ENCODE results near the gene MARCHF4. TPM values are rescaled to one million over a fixed set of nuclear protein-coding genes. Genes with fewer than 3 reads are reported as not detected.
A peak's percentile ranks its signal among the peaks of the same experiment; 100 is the strongest.

The MARCHF4 gene
- total RNA-seq, 1 experiment from 2014 or later = 1.9 TPM

DNA sequence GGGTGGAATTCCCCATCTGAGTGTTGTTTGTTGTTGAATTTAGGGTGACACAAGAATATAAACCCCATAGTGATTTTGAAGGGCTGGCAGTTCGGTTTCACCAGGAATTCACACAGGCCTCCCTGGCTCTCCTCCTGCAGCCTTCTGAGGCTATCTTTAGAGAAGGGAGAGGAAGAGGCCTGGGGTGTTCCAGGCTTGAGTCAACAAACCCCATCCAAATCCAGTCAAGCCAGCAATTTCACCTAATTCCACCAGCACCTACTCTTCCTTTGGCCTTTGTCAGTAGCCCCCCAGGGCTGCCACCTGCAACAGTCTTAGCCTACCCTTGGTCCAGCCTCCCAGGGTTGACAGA, 32.0 kb downstream of the MARCHF4 start:
- no peaks in the 10 kb centered on the region for H3F3A ChIP-seq (ENCODE audit: low read length, unreplicated experiment)
- H3K4me2 ChIP-seq (ENCODE audit: low read length) = no peak overlapping the region
- ChIA-PET POLR2A (ENCODE audit: unreplicated experiment) (no interaction called here), CTCF (no interaction called here)
- BruUV-seq (replicated peaks) = no TSS peak
- H3K9me2 ChIP-seq (replicated peaks; ENCODE audit: low read length) = no peaks in the 10 kb centered on the region
- TF ChIP-seq EZH2phosphoT487 (IDR thresholded peaks at IDR 0.05; ENCODE audit: borderline replicate concordance, low read length) = no peak
- no peak for TF ChIP-seq EZH2 (IDR thresholded peaks at IDR 0.05; ENCODE audit: low read length, unreplicated experiment)
- TF ChIP-seq, protein P1, sequence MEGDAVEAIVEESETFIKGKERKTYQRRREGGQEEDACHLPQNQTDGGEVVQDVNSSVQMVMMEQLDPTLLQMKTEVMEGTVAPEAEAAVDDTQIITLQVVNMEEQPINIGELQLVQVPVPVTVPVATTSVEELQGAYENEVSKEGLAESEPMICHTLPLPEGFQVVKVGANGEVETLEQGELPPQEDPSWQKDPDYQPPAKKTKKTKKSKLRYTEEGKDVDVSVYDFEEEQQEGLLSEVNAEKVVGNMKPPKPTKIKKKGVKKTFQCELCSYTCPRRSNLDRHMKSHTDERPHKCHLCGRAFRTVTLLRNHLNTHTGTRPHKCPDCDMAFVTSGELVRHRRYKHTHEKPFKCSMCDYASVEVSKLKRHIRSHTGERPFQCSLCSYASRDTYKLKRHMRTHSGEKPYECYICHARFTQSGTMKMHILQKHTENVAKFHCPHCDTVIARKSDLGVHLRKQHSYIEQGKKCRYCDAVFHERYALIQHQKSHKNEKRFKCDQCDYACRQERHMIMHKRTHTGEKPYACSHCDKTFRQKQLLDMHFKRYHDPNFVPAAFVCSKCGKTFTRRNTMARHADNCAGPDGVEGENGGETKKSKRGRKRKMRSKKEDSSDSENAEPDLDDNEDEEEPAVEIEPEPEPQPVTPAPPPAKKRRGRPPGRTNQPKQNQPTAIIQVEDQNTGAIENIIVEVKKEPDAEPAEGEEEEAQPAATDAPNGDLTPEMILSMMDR (conservative IDR thresholded peaks at IDR 0.05; ENCODE audit: low read depth, low read length) = no peak
- H3K9ac ChIP-seq (ENCODE audit: low read length) = no peak overlapping the region
- no peak for DNase-seq
- no peaks in the 10 kb centered on the region for H3K27me3 ChIP-seq (ENCODE audit: low read length)
- H3K4me3 ChIP-seq (ENCODE audit: low read length) = no peak overlapping the region
- ATAC-seq = no peak
- H4K20me1 ChIP-seq (ENCODE audit: low read length) = no peaks in the 10 kb centered on the region
- H3K4me1 ChIP-seq (ENCODE audit: insufficient read depth, low read length) = no peaks in the 10 kb centered on the region
- H3K79me2 ChIP-seq (ENCODE audit: low read length) = no peaks in the 10 kb centered on the region
- peak overlapping the region; percentile 58; the same call in 1 of the 2 replicates for H2AFZ ChIP-seq (ENCODE audit: low read length)
- intact Hi-C loops (cut with micrococcal nuclease) = no loop called here
- no peak overlapping the region for H3K27ac ChIP-seq (ENCODE audit: low read length)
- no peaks in the 10 kb centered on the region for H3K36me3 ChIP-seq (ENCODE audit: low read depth, low read length)
- no peaks in the 10 kb centered on the region for H3K9me3 ChIP-seq (ENCODE audit: low read length)

- Histone ChIP-seq H3K9me2 (replicated peaks; ENCODE audit: low read length) (no peaks in the 10 kb centered on the region), H3K79me2 (ENCODE audit: low read length) (no peaks in the 10 kb centered on the region), H4K20me1 (ENCODE audit: low read length) (no peaks in the 10 kb centered on the region), H3K4me1 (ENCODE audit: insufficient read depth, low read length) (no peaks in the 10 kb centered on the region), H3K9ac (ENCODE audit: low read length) (no peak overlapping the region), H3K4me3 (ENCODE audit: low read length) (no peak overlapping the region), H3K9me3 (ENCODE audit: low read length) (no peaks in the 10 kb centered on the region), H3K27me3 (ENCODE audit: low read length) (no peaks in the 10 kb centered on the region), H2AFZ (ENCODE audit: low read length) (peak overlapping the region; percentile 58; the same call in 1 of the 2 replicates), H3K27ac (ENCODE audit: low read length) (no peak overlapping the region), H3K36me3 (ENCODE audit: low read depth, low read length) (no peaks in the 10 kb centered on the region), H3F3A (ENCODE audit: low read length, unreplicated experiment) (no peaks in the 10 kb centered on the region), H3K4me2 (ENCODE audit: low read length) (no peak overlapping the region)
- 0 out of 2 replicates have a peak, but pooled peaks have one; percentile 20 for ATAC-seq
- TF ChIP-seq EZH2phosphoT487 (IDR thresholded peaks at IDR 0.05; ENCODE audit: borderline replicate concordance, low read length) (no peak), EZH2 (IDR thresholded peaks at IDR 0.05; ENCODE audit: low read length, unreplicated experiment) (no peak)
- TF ChIP-seq, protein P1 (conservative IDR thresholded peaks at IDR 0.05; ENCODE audit: low read depth, low read length) = no peak
- DNase-seq = peak; percentile 9
- intact Hi-C loops (cut with micrococcal nuclease) = no loop called here
- ChIA-PET CTCF (no interaction called here), POLR2A (ENCODE audit: unreplicated experiment) (no interaction called here)
- BruUV-seq (replicated peaks) = no TSS peak
Measured at GRCh38 chr2:216339456-216340279, 32.6 kb downstream of the MARCHF4 start.

GRCh38 chr2:216335252-216335651, 37.0 kb downstream of the MARCHF4 start:
- H3K9ac ChIP-seq (ENCODE audit: low read length) = no peak overlapping the region
- H3K27ac ChIP-seq (ENCODE audit: low read length) = no peak overlapping the region
- no peaks in the 10 kb centered on the region for H3K9me2 ChIP-seq (replicated peaks; ENCODE audit: low read length)
- intact Hi-C loops (cut with micrococcal nuclease) = no loop called here
- TF ChIP-seq, protein P1 (conservative IDR thresholded peaks at IDR 0.05; ENCODE audit: low read depth, low read length) = no peak
- TF ChIP-seq EZH2 (IDR thresholded peaks at IDR 0.05; ENCODE audit: low read length, unreplicated experiment) (no peak), EZH2phosphoT487 (IDR thresholded peaks at IDR 0.05; ENCODE audit: borderline replicate concordance, low read length) (no peak)
- no peak overlapping the region for H3K4me2 ChIP-seq (ENCODE audit: low read length)
- POLR2A ChIA-PET (ENCODE audit: unreplicated experiment) = no interaction called here
- no peaks in the 10 kb centered on the region for H3F3A ChIP-seq (ENCODE audit: low read length, unreplicated experiment)
- no peak overlapping the region for H2AFZ ChIP-seq (ENCODE audit: low read length)
- ATAC-seq (no peak), DNase-seq (no peak)
- no peaks in the 10 kb centered on the region for H3K4me1 ChIP-seq (ENCODE audit: insufficient read depth, low read length)
- H3K36me3 ChIP-seq (ENCODE audit: low read depth, low read length) = no peaks in the 10 kb centered on the region
- H4K20me1 ChIP-seq (ENCODE audit: low read length) = no peaks in the 10 kb centered on the region
- CTCF ChIA-PET = no interaction called here
- no peaks in the 10 kb centered on the region for H3K79me2 ChIP-seq (ENCODE audit: low read length)
- H3K27me3 ChIP-seq (ENCODE audit: low read length) = no peaks in the 10 kb centered on the region
- no TSS peak for BruUV-seq (replicated peaks)
- no peak overlapping the region for H3K4me3 ChIP-seq (ENCODE audit: low read length)
- no peaks in the 10 kb centered on the region for H3K9me3 ChIP-seq (ENCODE audit: low read length)

Data from PC-3 (cell line).